Measurements from ENCODE around the gene RPL37A.

DNA sequence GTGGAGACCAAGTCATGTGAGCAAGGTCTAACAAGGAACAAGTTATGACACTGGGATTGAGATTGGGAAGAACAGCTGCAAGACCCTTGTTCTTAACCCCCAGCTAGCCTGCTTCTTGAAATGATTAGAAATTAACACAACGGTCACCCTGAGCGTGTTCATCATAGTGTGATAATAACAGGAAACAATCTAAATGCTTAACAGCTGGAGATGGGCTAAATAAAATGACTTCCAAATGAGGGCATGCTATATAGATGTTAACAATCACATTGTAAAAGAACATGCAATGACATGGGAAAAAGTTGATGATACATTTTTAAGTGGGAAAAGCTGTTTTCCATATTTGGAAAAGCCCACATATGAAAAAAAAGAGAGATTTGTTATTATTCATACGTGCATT lies 47.6 kb downstream of the RPL37A start:
- TF ChIP-seq, protein P1, sequence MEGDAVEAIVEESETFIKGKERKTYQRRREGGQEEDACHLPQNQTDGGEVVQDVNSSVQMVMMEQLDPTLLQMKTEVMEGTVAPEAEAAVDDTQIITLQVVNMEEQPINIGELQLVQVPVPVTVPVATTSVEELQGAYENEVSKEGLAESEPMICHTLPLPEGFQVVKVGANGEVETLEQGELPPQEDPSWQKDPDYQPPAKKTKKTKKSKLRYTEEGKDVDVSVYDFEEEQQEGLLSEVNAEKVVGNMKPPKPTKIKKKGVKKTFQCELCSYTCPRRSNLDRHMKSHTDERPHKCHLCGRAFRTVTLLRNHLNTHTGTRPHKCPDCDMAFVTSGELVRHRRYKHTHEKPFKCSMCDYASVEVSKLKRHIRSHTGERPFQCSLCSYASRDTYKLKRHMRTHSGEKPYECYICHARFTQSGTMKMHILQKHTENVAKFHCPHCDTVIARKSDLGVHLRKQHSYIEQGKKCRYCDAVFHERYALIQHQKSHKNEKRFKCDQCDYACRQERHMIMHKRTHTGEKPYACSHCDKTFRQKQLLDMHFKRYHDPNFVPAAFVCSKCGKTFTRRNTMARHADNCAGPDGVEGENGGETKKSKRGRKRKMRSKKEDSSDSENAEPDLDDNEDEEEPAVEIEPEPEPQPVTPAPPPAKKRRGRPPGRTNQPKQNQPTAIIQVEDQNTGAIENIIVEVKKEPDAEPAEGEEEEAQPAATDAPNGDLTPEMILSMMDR (conservative IDR thresholded peaks at IDR 0.05; ENCODE audit: low read depth, low read length): no peak
- TF ChIP-seq POLR2A (IDR thresholded peaks at IDR 0.05; ENCODE audit: low read depth, low read length) (no peak), RCOR1 (IDR thresholded peaks at IDR 0.05; ENCODE audit: insufficient replicate concordance, low read length) (no peak), MAFK (IDR thresholded peaks at IDR 0.05; ENCODE audit: low read depth, low read length) (no peak), SMC3 (IDR thresholded peaks at IDR 0.05; ENCODE audit: low read depth, low read length) (no peak), BHLHE40 (IDR thresholded peaks at IDR 0.05; ENCODE audit: low read depth, low read length) (no peak), MAZ (IDR thresholded peaks at IDR 0.05; ENCODE audit: borderline replicate concordance, low read depth, low read length) (no peak), FOS (IDR thresholded peaks at IDR 0.05; ENCODE audit: low read depth, low read length) (no peak)
- TF ChIP-seq, protein P2, sequence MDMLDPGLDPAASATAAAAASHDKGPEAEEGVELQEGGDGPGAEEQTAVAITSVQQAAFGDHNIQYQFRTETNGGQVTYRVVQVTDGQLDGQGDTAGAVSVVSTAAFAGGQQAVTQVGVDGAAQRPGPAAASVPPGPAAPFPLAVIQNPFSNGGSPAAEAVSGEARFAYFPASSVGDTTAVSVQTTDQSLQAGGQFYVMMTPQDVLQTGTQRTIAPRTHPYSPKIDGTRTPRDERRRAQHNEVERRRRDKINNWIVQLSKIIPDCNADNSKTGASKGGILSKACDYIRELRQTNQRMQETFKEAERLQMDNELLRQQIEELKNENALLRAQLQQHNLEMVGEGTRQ (IDR thresholded peaks at IDR 0.05; ENCODE audit: low read depth, low read length): no peak

Measured in IMR-90 (cell line).